Tibial nerve (tissue), 4 donors: Measurements from ENCODE around the gene OGN. TPM values are rescaled to one million over a fixed set of nuclear protein-coding genes. Genes with fewer than 3 reads are reported as not detected.

Source experiments
- DNase-seq, 2 donors: peaks; one replicate each; pipeline ENCODE4 v3.0.0-alpha.2; 2019; ENCODE audit warnings: low spot score in 2 of 2
- H3K27ac ChIP-seq, 4 donors: fragments of 200-600 bp; sonication (generic) in 3 of 4; one replicate each; pipeline ENCODE4 v1.5.1; 2017 to 2019; ENCODE audit warnings: mild to moderate bottlenecking in 1 of 4
- H3K27me3 ChIP-seq, 2 donors: fragments of 200-600 bp; sonication (generic) in 1 of 2; one replicate each; pipeline versions ENCODE4 v1.5.1 to v1.6.0; 2017 to 2019
- H3K36me3 ChIP-seq, 3 donors: fragments of 200-600 bp; sonication (generic); one replicate each; pipeline ENCODE4 v1.5.1; 2018 to 2019
- H3K4me1 ChIP-seq, 4 donors: fragments of 200-600 bp; sonication (generic) in 3 of 4; one replicate each; pipeline ENCODE4 v1.5.1; 2017 to 2019
- H3K4me3 ChIP-seq, 4 donors: fragments of 200-600 bp; sonication (generic) in 3 of 4; one replicate each; pipeline ENCODE4 v1.5.1; 2017 to 2019; ENCODE audit warnings: mild to moderate bottlenecking in 1 of 4, moderate library complexity in 1 of 4
- H3K9me3 ChIP-seq, 4 donors: fragments of 200-600 bp; sonication (generic) in 3 of 4; one replicate each; pipeline ENCODE4 v1.5.1; 2017 to 2019
- CTCF ChIP-seq, 5 experiments: fragments of 200-600 bp in 3 of 5; fragments of 450-650 bp in 2 of 5; sonication (generic) in 3 of 5; IDR thresholded peaks; one replicate each; pipeline ENCODE4 v1.5.1; 2016 to 2019; ENCODE audit warnings: antibody characterized with exemption in 5 of 5, mild to moderate bottlenecking in 3 of 5, moderate library complexity in 2 of 5
- EP300 ChIP-seq, 2 donors: sonication (generic); formaldehyde crosslinking; IDR thresholded peaks; one replicate each; pipeline ENCODE4 v1.6.1; 2017; ENCODE audit warnings: antibody characterized with exemption in 2 of 2, mild to moderate bottlenecking in 1 of 2
- POLR2A ChIP-seq, 2 donors: fragments of 450-650 bp; IDR thresholded peaks; one replicate each; pipeline ENCODE4 v1.6.1; 2017; ENCODE audit warnings: antibody characterized with exemption in 2 of 2, mild to moderate bottlenecking in 2 of 2, moderate library complexity in 2 of 2
- WGBS, 2 donors: methylation state at CpG; one replicate each; pipeline ENCODE4 v1.1.5; 2018; 5-methylcytosine and 5-hydroxymethylcytosine counted together
- total RNA-seq, 4 donors: library from RNA; depleted of rRNA; stranded (reverse); fragments of >200 nt; gene quantifications; one replicate each; pipeline ENCODE4 v1.1.0, GENCODE V29; 2016

The OGN gene
- total RNA-seq, 4 donors from 2014 or later, result 4.2 to 33.9 (median 18.4) TPM

- H3K36me3 ChIP-seq, result no peaks in the 10 kb centered on the region
Observed at GRCh38 chr9:92350740-92351133, 53.6 kb downstream of the OGN start.

GRCh38 chr9:92349771-92350739, 54.3 kb downstream of the OGN start:
- peak overlapping the region; percentile 21 to 84 (median 61) for H3K27ac ChIP-seq
- H3K4me1 ChIP-seq, result peaks cover 0 to 17% (median 6%) of the 10 kb centered on the region in 4 donors
- DNase-seq, result no peak
- H3K27me3 ChIP-seq, result no peaks in the 10 kb centered on the region
- TF ChIP-seq EP300 (IDR thresholded peaks at IDR 0.05) (peak in 1 of 2 donors; percentile 38), CTCF (IDR thresholded peaks at IDR 0.05) (no peak)
- no peak overlapping the region for H3K4me3 ChIP-seq
- WGBS, 2 donors, result 15 to 19% methylated on average over 7 of the region's 7 CpGs
- H3K36me3 ChIP-seq, result no peaks in the 10 kb centered on the region
- H3K9me3 ChIP-seq, result peaks cover 0 to 11% (median 3%) of the 10 kb centered on the region in 4 donors

More at GRCh38 chr9:92350740-92351133, 53.6 kb downstream of the OGN start:
- TF ChIP-seq POLR2A (IDR thresholded peaks at IDR 0.05) (no peak), CTCF (IDR thresholded peaks at IDR 0.05) (no peak), EP300 (IDR thresholded peaks at IDR 0.05) (no peak)
- no peak for DNase-seq
- Histone ChIP-seq H3K4me3 (no peak overlapping the region), H3K9me3 (peaks cover 0 to 18% (median 4%) of the 10 kb centered on the region in 4 donors), H3K27ac (peak overlapping the region; percentile 21 to 84 (median 61)), H3K4me1 (peaks cover 0 to 17% (median 6%) of the 10 kb centered on the region in 4 donors), H3K27me3 (no peaks in the 10 kb centered on the region)

- H3K9me3 ChIP-seq, result no peaks in the 10 kb centered on the region
- peaks cover 0 to 10% (median 0%) of the 10 kb centered on the region in 3 donors for H3K36me3 ChIP-seq
- TF ChIP-seq EP300 (IDR thresholded peaks at IDR 0.05) (no peak), POLR2A (IDR thresholded peaks at IDR 0.05) (no peak), CTCF (IDR thresholded peaks at IDR 0.05) (no peak)
- no peak for DNase-seq
- H3K27ac ChIP-seq, result no peak overlapping the region
- H3K4me3 ChIP-seq, result no peak overlapping the region
- H3K27me3 ChIP-seq, result no peaks in the 10 kb centered on the region
- H3K4me1 ChIP-seq, result peaks cover 0 to 12% (median 4%) of the 10 kb centered on the region in 4 donors
Observed at GRCh38 chr9:92345582-92345981, 58.8 kb downstream of the OGN start.

GRCh38 chr9:92342825-92343488, 61.4 kb downstream of the OGN start:
- peak overlapping the region in 1 of 4 donors; percentile 8 for H3K27ac ChIP-seq
- WGBS, 2 donors, result 70 to 82% methylated on average over 1 of the region's 1 CpG
- no peaks in the 10 kb centered on the region for H3K9me3 ChIP-seq
- TF ChIP-seq POLR2A (IDR thresholded peaks at IDR 0.05), result no peak
- TF ChIP-seq CTCF (IDR thresholded peaks at IDR 0.05), result peak in 3 of 5 experiments; percentile 18 to 49 (median 35)
- H3K4me3 ChIP-seq, result no peak overlapping the region
- no peak for DNase-seq
- H3K4me1 ChIP-seq, result no peaks in the 10 kb centered on the region
- peaks cover 0 to 36% (median 0%) of the 10 kb centered on the region in 3 donors for H3K36me3 ChIP-seq
- H3K27me3 ChIP-seq, result no peaks in the 10 kb centered on the region

GRCh38 chr9:92341578-92341977, 62.8 kb downstream of the OGN start:
- DNase-seq, result no peak
- 67 to 86% methylated on average over 1 of the region's 1 CpG for WGBS, 2 donors
- Histone ChIP-seq H3K27ac (no peak overlapping the region), H3K4me1 (no peaks in the 10 kb centered on the region), H3K27me3 (no peaks in the 10 kb centered on the region), H3K9me3 (no peaks in the 10 kb centered on the region), H3K36me3 (peaks cover 0 to 42% (median 0%) of the 10 kb centered on the region in 3 donors), H3K4me3 (no peak overlapping the region)
- TF ChIP-seq CTCF (IDR thresholded peaks at IDR 0.05) (no peak), EP300 (IDR thresholded peaks at IDR 0.05) (no peak), POLR2A (IDR thresholded peaks at IDR 0.05) (no peak)
